GM12865 (cell line): ENCODE data around the gene EIF5.
"Not testable (repeated sequence)": the region's sequence is repeated elsewhere in the genome, so short reads cannot be mapped to it uniquely, and the experiment has no call there.

Source experiments
- DNase-seq: peaks from one replicate; pipeline ENCODE4 v3.0.0; 2010; ENCODE audit warnings: low read depth
- H3K4me3 ChIP-seq: 2 replicates; pipeline ENCODE4 v1.5.1; 2011; ENCODE audit warnings: mild to moderate bottlenecking, low read depth, low read length, control low read depth
- TF ChIP-seq, protein P1 (sequence below): IDR thresholded peaks from 2 replicates; pipeline ENCODE4 v1.5.1; 2011; ENCODE audit warnings: low read length, control low read depth, low read depth, inconsistent platforms; ENCODE audit not compliant: insufficient read depth; ENCODE audit errors: missing control alignments

Gene EIF5

DNA sequence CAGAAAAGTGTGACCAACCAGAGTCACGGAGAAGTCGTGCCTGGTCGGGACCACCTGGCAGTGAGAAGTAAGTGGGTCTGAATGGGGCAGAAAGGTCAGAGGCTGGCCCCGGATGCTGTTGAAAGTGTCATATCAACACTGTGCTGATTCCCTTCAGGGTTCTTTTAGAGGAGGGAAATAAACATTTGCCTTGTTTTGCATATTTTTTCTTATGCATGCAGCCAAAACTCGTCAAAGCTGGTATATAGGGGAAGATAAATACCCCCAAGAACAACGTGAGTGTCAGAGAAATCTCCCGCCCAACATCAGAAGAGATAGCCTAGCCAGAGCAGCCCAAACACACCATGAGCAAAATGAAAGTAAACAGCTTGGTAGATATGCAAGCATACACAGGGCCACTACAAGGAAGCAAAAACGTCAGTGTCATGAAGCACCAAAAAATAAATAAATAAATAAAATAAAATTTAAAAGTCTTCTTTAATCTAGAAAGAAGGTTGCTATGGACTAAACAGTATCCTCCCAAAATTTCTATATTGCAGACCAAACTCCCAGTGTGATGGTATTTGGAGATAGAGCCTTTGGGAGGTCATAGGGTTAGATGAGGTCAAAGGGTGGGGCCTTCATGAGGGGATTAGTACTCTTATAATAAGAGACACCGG, 22.1 kb downstream of the EIF5 start:
- peak; percentile 37 for DNase-seq
- peak overlapping the region; percentile 26; the same call in 1 of the 2 replicates for H3K4me3 ChIP-seq
- TF ChIP-seq, protein P1, sequence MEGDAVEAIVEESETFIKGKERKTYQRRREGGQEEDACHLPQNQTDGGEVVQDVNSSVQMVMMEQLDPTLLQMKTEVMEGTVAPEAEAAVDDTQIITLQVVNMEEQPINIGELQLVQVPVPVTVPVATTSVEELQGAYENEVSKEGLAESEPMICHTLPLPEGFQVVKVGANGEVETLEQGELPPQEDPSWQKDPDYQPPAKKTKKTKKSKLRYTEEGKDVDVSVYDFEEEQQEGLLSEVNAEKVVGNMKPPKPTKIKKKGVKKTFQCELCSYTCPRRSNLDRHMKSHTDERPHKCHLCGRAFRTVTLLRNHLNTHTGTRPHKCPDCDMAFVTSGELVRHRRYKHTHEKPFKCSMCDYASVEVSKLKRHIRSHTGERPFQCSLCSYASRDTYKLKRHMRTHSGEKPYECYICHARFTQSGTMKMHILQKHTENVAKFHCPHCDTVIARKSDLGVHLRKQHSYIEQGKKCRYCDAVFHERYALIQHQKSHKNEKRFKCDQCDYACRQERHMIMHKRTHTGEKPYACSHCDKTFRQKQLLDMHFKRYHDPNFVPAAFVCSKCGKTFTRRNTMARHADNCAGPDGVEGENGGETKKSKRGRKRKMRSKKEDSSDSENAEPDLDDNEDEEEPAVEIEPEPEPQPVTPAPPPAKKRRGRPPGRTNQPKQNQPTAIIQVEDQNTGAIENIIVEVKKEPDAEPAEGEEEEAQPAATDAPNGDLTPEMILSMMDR = no peak

- DNase-seq = not testable (repeated sequence)
Measured at GRCh38 chr14:103357552-103357951, 23.5 kb downstream of the EIF5 start.

GRCh38 chr14:103360548-103360947, 26.5 kb downstream of the EIF5 start:
- no peak for DNase-seq
- TF ChIP-seq, protein P1 = no peak
- H3K4me3 ChIP-seq = no peak overlapping the region

More at GRCh38 chr14:103357552-103357951, 23.5 kb downstream of the EIF5 start:
- not testable (repeated sequence) for H3K4me3 ChIP-seq

- no peak for DNase-seq
- TF ChIP-seq, protein P1 = no peak
- H3K4me3 ChIP-seq = no peak overlapping the region
Measured at GRCh38 chr14:103361867-103362266, 27.8 kb downstream of the EIF5 start.

GRCh38 chr14:103362780-103363179, 28.7 kb downstream of the EIF5 start:
- H3K4me3 ChIP-seq = no peak overlapping the region
- no peak for DNase-seq
- TF ChIP-seq, protein P1 = no peak

DNA sequence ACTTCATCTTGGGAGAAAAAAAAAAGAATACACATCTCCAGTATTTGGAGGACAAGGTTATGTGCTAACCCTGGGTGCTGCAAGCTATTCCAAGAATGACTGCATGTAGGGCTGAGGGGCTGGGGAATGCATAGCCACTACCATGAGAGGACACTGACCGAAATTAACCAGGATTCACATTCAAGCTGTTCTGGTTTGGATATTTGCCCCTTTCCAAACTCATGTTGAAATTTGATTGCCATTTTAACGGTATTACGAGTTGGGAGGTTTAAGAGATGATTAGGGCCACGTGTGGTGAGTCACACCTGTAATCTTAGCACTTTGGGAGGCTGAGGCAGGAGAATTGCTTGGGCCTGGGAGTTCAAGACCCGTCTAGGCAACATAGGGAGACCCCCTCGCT, 32.7 kb downstream of the EIF5 start:
- H3K4me3 ChIP-seq = no peak overlapping the region
- TF ChIP-seq, protein P1 = no peak
- no peak for DNase-seq

GRCh38 chr14:103367995-103368394, 34.0 kb downstream of the EIF5 start:
- DNase-seq = no peak
- TF ChIP-seq, protein P1 = no peak
- H3K4me3 ChIP-seq = no peak overlapping the region
